Measurements from ENCODE around the gene SETD3. TPM values are rescaled to one million over a fixed set of nuclear protein-coding genes. Genes with fewer than 3 reads are reported as not detected.

Gene SETD3
- total and polyA plus RNA-seq, 8 donors, result 24.1 to 119 (median 41.2) TPM

DNA sequence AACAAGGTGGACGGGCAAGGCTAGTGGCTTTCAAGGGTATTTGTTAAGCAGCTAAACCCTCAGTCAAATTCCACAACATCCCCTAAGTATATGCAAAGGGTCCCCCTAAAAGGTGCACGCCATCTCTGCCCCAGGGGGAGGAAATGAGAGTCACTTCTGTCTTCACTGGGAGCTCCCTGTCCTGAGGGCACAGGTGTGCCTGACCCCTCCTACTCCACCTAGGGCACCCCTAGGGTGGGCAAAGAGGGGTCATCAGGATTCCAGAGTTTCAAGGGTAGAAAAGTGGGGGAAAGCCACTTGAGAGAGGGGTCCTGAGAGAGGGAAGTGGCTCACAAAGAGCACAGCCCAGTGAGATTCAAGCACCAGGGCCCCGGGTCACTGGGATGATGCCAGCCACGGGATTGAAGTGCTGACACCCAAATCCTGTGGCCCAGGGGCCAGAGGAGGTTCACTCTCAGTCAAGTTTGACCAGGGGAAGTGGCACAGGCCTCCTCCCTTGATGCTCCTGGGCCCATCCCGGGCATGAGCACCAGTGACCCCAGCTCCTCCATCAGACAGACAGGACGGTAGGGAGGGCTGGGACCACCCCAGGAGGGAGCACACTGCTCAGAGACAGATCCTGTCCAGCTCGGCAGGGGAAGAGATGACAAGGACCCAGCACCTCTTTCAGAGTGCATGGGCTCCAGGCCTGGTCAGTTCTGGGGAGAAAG, 126.3 kb downstream of the SETD3 start:
- TF ChIP-seq POLR2A (IDR thresholded peaks at IDR 0.05) (no peak), EP300 (IDR thresholded peaks at IDR 0.05) (no peak), POLR2AphosphoS5 (IDR thresholded peaks at IDR 0.05) (no peak)
- TF ChIP-seq, protein P1, sequence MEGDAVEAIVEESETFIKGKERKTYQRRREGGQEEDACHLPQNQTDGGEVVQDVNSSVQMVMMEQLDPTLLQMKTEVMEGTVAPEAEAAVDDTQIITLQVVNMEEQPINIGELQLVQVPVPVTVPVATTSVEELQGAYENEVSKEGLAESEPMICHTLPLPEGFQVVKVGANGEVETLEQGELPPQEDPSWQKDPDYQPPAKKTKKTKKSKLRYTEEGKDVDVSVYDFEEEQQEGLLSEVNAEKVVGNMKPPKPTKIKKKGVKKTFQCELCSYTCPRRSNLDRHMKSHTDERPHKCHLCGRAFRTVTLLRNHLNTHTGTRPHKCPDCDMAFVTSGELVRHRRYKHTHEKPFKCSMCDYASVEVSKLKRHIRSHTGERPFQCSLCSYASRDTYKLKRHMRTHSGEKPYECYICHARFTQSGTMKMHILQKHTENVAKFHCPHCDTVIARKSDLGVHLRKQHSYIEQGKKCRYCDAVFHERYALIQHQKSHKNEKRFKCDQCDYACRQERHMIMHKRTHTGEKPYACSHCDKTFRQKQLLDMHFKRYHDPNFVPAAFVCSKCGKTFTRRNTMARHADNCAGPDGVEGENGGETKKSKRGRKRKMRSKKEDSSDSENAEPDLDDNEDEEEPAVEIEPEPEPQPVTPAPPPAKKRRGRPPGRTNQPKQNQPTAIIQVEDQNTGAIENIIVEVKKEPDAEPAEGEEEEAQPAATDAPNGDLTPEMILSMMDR (IDR thresholded peaks at IDR 0.05), result no peak
- no peak for DNase-seq
- WGBS, 5 donors, result 74 to 93% (median 86%) methylated on average over 5 to 7 of the region's 7 CpGs
- intact Hi-C loops (cut with DNase I; ENCODE audit: low total_unique reads), result no loop called here
- Histone ChIP-seq H3K27me3 (peaks cover 0 to 13% (median 0%) of the 10 kb centered on the region in 3 donors), H3K27ac (no peak overlapping the region), H3K4me1 (no peaks in the 10 kb centered on the region), H3K36me3 (no peaks in the 10 kb centered on the region), H3K9me3 (peaks cover 0 to 3% (median 0%) of the 10 kb centered on the region in 4 donors), H3K4me3 (no peak overlapping the region)

DNA sequence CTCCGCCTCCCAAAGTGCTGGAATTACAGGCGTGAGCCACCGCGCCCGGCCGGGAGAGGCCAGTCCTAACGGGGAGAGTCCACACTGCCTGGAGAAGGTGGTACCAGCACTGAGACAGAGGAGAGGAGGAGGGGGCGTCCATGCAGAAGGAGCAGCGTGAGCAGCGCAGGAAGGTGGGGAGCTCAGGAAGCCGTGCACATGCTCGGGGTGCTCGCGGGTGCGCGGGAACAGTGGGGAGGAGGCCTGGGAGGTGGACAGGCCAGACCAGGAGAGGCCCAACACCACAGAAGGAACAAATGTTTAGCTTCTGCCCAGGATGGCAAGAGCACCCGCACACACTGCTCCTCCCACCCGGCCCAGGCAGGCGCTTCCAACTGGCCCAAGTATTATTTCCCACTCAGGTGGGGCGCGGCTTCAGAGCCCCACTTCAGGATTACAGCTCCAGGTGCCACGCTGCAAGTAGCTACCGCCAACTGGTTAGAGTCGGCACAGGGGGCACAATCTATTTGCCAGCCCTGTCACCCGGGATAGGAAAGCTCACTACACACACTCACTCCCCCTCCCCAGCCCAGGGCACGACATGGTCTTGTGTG, 127.9 kb downstream of the SETD3 start:
- no peak for DNase-seq
- no peaks in the 10 kb centered on the region for H3K36me3 ChIP-seq
- peaks cover 0 to 3% (median 0%) of the 10 kb centered on the region in 4 donors for H3K9me3 ChIP-seq
- H3K27me3 ChIP-seq, result peaks cover 0 to 13% (median 0%) of the 10 kb centered on the region in 3 donors
- WGBS, 5 donors, result 85 to 87% (median 87%) methylated on average over 20 to 26 of the region's 26 CpGs
- no peak overlapping the region for H3K4me3 ChIP-seq
- TF ChIP-seq, protein P1 (IDR thresholded peaks at IDR 0.05), result no peak
- TF ChIP-seq POLR2AphosphoS5 (IDR thresholded peaks at IDR 0.05), result no peak
- no peak for TF ChIP-seq EP300 (IDR thresholded peaks at IDR 0.05)
- no peak for TF ChIP-seq POLR2A (IDR thresholded peaks at IDR 0.05)
- intact Hi-C loops (cut with DNase I; ENCODE audit: low total_unique reads), result no loop called here
- H3K4me1 ChIP-seq, result no peaks in the 10 kb centered on the region
- H3K27ac ChIP-seq, result no peak overlapping the region

DNA sequence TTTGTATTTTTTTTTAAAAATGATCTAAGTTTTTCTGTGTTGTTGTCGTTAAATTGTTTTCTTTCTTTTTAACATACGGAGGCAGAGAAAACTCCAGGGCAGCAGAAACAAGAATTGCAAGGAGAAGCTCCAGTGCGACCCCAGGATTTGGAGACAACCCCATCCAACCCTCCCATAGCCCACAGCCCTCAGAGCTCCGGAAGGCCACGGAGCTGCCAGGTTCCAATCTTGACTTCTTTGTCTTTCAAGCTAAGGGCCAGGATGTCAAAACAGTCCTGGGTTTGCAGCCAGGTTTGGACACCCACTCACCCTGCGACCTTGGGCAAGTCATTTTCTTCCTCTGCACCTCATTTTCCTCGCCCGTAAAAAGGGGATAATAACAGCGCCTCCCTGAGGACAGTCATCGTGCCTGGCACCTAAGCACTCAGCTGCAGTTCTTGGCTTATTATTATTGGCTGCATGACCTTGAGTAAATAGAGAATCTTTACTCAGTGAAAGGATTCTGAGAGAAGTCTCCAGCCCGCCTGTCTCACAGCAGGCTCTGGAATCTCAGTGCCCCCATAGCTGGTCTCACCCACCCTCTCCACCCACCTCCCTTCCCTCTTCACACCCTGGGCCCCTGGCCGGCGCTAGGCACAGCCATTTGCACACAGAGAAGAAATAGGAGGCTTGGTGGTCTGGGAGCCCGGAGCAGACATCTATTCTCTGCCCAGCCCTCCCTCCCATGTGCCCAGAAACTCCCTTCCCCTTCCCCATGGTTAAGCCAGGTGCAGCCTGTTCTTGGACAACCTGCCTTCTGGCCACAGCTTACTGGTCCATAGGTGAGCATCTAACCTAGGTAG, 129.3 kb downstream of the SETD3 start:
- H3K9me3 ChIP-seq, result peaks cover 0 to 3% (median 0%) of the 10 kb centered on the region in 4 donors
- 55 to 63% (median 59%) methylated on average over 13 to 14 of the region's 14 CpGs for WGBS, 5 donors

More for the DNA sequence above, 129.3 kb downstream of the SETD3 start:
- no peaks in the 10 kb centered on the region for H3K4me1 ChIP-seq
- H3K27me3 ChIP-seq, result peaks cover 0 to 13% (median 0%) of the 10 kb centered on the region in 3 donors
- H3K27ac ChIP-seq, result no peak overlapping the region
- intact Hi-C loops (cut with DNase I; ENCODE audit: low total_unique reads), result no loop called here
- no peak overlapping the region for H3K4me3 ChIP-seq
- TF ChIP-seq POLR2AphosphoS5 (IDR thresholded peaks at IDR 0.05) (no peak), EP300 (IDR thresholded peaks at IDR 0.05) (no peak), POLR2A (IDR thresholded peaks at IDR 0.05) (no peak)
- TF ChIP-seq, protein P1 (IDR thresholded peaks at IDR 0.05), result no peak
- DNase-seq, result no peak
- H3K36me3 ChIP-seq, result no peaks in the 10 kb centered on the region

All from stomach (tissue), 9 donors.